ENCODE results near the gene ALDOB.

- TF ChIP-seq GATA2 (IDR thresholded peaks at IDR 0.05; ENCODE audit: low read depth, low read length) = no peak
- no peak for TF ChIP-seq GATA3 (IDR thresholded peaks at IDR 0.05; ENCODE audit: low read depth, low read length)
Observed at GRCh38 chr9:101446732-101447131, 11.2 kb upstream of the ALDOB start.

Data from SH-SY5Y (cell line).